ENCODE measurements around the gene KRTAP9-1.

- TF ChIP-seq CTCF (IDR thresholded peaks at IDR 0.05) (no peak), POLR2A (IDR thresholded peaks at IDR 0.05) (no peak)
These were observed 12.8 kb upstream of the KRTAP9-1 start for GRCh38 chr17:41176744-41177387.
